Activated CD4-positive, CD25-positive, alpha-beta regulatory T cell treated with anti-CD3 and anti-CD28 coated beads, Interleukin-2, amount 50 U/mL, for 24 hours (primary cell): ENCODE data around the gene PDE2A.

ENCODE experiments used
- ATAC-seq, 2 donors: fragments of 150-1000 bp; cut with Tn5 transposase; one replicate each; pipeline ENCODE4 v1.10.0; 2021; ENCODE audit warnings: mild to moderate bottlenecking in 1 of 2, moderate library complexity in 1 of 2

The PDE2A gene

DNA sequence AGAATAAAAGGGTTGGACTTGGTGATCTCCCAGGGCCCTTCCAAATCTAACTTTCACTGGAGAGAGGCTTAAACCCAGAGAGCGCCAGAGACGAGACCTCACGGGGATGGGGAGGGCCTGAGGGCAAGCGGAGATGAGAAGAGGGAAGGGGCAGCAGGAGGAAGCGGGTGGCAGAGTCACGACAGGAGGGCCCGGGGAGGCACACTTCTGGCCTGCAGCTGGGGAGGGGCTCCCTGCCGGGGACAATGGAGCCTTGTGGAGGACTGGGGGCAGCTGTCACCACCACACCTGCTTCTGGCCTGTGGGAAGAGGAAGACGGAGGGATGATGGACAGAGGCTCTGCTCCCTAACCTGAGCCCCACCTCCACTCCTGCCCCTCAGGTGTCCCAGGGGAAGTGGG is 40.2 kb downstream of the PDE2A start:
- ATAC-seq, result no peak

DNA sequence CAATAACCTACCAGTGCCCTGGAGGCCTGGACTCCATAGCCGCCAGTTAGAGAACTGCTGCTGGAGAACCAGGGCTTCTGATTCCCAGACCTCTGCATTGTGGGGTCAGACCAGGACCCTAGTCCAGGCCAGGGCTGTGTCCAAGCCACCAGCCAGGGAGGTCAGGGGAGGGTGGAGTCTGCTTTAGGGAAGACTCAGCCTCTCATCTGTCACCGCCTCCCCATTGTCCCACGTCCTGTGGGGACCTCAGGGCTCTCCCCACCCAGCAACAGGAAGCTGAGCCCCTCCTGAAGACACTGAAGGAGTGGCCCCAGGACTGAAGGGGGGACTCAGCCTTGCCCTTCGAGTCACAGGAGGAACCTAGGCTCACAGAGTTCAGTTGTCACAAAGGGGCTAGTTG is 41.2 kb downstream of the PDE2A start:
- no peak for ATAC-seq

DNA sequence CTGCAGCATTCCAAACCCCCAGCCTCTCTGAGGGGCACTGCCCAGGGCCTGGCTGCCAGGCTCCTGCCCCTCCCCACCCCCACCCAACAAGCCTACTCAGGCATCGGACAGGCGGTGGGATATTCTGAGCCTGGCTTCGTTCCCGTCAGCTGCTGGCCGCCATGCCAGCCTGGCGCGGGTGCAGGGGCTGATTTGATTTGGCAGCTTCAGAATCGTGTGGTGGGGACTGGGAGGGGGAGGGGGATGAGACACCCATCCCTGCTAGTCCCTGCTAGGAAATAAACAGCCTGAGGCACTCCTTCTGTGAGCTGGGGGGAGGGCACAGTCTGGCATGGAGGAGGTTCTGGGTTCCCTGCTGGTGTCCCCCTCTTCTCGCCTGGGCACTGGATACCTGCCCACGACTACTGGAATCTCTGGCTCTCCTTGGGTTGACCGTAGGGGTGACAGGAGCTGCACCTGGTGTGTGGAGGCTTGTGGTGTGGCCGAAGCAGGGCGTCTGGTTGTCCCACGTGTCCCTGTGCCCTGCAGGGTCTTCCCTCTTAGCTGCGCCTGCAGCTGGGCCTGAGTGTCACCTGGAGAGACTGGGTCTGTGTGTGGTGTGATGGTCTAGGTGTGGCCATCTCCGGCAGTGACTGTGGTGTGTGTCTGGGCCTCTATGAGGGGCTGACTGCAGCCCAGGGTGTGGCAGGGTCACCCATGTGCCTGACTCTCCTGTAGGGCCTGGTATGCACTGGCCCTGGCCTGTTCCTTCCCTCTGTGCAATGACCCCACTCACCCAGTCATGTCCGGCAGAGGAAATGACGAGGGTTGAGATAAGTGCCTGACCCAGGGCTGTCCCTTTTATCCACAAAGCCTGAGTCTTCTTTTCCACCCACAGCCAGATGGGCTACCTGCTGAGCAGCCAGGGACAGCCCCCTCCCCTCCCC is 42.2 kb downstream of the PDE2A start:
- no peak for ATAC-seq

DNA sequence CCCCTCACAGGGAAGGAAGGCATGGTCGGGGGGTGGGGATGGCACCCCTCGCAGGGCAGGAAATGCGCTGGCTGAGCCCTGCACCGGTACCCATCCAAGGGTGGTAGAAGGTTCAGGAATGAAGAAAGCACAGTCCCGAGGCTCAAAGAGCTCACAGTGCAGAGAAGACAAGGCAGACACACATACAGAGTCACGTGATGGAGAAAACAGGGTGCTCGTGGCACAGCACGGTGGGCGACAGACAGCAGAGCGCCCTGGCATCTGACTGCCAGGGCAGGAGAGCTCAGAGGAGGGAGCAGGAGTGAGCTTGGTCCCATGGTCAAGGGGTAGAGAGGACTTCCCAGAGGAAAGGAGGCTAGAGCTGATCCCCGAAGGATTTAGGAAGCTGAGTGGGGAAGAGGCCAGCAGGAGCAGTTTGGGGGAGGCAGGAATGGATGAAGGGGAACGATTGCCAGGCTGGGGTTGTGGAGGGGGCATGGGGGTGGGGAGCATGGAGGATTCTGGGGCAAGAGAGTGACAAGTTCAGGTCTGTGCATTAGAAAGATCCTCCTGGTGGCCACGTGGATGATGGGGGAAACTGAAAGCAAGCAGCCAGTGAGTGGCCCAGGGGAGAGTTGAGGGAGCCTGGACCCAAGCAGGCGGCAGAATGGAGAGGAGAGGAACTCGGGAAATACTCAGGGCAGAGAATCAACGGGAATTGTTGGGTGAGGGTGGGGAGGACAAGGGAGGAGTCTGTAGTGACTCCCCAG is 43.9 kb downstream of the PDE2A start:
- ATAC-seq, result no peak

DNA sequence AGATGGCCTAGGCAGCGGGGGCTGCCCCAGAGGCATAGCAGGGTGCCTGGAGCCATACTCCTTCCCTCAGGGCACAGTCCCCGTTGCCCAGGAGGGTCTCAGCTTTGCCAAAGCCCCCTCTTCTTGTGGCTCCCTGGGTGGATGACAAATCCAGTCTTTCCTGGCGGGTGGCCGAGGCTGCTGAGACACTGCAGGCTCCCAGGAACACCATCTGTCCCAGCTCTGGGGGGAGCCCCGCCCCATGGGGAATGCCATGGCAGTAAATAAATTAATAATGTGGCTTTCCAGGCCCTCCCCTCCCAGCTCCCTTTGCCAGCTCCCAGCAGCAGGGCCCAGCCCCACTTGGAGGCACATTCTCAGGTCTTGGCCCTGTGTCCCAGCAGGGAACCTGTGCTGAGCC is 45.0 kb downstream of the PDE2A start:
- no peak for ATAC-seq

DNA sequence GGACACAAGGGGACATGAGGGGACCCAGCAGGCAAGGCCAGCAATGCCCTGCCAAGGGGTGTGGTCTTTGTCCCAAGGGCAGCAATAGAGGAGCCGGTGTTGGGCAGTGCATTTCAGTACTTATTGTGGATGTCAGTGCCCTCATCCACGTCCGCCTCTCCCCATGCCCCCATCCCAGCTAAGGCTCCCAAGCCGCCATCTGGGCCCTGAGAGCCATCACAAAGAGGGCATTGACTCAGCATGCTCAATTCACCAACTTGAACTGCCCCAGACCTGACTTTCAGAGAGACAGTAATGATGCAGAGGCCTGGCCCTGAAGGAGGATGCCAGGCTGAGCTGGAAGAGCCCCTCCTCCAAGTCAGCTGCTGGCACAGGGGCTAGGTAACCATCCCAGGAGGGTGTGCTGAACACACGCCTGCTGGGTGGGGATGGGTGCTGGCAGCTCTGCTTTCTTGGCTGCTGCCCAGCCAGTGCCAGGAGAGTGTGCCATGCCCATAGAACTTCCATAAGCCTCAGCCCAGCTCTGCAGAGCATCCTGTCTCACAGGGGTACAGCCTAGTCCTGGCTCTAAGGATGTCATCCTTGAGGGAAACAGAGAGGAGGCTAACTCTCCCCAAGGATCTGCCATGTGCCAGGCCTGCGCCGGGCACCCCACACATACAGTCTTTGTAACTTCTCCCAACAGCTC is 46.5 kb downstream of the PDE2A start:
- no peak for ATAC-seq

DNA sequence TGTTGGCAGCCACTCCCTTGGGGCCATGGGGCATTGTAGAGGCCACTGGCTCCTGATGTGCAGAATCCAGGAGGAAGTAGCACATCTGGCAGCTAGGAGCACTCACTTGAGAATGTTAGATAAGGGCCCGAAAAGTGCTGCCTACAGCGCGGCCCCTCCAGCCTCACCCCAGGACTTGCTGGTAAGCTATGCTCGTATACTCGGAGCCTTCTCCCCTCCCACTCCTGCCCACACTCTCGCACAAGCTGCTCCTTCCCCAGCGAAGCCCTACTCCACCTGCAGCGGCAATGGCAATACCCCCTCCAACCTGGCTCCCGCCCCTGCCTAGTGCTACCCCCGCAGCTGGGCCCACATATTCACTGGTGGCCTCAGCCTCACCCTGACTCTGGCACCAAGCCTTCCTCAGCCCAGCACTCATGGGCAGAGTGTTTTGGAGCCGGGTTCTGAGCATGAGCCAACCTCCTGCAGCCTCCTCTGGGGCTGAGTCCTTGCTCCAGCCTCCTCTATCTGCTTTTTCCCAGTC is 47.7 kb downstream of the PDE2A start:
- ATAC-seq, result no peak

DNA sequence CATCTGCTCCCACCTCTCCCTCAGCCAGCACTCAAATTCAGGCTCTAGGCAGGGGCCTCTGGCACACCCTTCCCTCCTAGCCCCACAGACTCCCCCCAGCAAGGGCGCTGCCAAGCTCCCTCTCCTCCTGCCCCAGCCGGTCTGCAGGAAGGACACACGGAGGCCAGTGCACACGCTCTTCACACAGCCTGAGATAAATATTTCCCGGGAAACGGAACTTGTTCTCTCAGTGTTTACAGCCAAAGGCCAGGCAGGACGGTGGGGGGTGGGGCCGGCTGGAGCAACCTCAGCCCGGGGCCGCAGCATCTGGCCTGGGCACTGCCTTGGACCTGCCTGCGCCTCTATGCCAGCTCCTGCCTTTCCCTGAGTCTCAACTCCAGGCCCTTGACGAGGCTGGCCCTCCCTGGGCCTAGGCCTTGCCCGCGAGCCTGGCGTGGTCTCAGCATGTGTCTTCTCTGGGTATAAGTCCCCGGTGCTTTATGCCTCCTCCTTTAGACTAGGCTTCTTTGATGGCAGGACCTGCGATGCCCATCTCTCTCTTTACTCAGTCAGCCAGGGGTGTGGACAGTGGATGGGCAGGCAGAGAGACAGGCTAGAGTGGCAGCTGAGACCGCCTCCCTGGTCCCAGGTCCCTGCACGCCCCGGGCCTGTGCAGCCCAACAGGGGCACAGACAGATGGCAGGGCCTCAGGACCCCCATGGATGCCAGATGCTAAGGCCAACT is 48.4 kb downstream of the PDE2A start:
- no peak for ATAC-seq

DNA sequence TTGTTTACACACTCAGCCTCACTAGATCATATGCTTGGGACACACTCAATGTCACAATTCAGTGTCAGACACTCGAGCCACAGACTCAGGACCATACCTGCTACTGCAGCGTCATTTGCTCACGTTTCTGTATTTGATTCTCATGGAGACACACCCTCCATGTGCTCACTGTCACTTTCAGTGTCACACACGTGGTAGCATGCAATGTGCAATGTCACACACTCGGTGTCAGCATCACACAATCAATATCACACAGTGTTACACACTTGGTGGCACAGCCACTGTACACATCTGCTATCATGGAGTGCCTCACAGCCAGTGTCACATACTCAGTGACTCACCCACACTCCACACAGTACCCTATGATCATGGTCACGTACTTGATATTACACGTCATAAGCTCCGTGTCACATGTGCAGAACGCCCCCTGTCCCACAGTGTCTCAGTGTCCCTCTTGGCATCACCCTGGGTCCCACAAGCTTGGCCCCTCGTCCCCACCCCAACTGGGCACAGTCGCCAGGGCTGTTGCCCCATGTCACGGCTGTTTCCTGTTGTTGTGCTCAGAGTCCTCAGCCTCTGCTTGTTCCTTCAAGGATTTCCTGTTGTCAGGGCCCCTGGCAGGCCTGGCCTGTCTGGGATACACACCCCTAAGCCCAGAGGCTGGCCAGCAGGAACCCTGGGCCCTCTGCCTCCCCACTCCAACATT is 49.6 kb downstream of the PDE2A start:
- peak in 1 of 2 donors; percentile 47 for ATAC-seq

DNA sequence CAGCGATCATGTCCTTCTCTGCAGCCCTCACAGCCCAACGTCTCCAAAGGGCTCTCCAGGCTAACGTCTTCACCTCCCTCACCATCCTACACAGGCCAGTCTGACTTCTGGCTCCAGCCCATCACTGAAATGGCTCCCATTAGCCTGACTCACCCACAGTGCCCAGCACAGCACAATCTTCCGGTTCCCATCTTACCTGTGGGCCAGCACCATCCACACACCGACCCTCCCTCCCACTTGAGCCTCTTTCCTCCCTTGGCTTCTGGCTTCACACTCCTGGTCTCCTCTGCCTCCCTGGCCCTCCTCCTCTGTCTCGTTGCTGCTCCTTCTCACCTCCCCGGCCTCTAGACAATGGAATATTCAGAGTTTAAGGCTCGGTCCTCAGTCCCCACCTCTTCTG is 51.2 kb downstream of the PDE2A start:
- no peak for ATAC-seq

DNA sequence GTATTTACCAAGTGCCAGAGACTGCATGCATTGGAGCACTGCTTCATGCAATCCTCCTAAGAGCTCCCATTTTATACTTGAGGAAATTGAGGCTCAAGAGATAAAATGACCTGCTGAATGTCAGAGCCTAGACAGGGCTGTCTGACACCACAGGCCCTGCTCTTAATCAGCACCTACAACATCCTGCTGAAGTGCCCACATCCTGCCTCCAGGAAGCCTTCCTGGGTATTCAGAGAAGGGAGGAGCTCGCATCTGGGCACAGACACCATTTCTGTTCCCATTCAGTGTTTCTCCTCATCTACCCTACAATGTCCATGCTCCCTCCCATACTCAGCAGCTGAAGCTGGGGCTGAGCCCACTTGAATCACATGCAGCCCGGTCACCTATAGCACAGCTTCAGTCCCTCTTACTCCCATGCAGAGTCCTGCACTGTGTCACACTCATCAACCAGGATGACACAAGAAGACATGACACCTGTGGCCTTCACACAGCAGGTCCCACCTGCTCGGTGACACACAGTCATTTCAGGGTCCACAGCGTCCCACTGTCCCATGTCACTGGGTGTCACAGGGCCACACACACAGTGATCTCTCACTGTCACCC is 53.1 kb downstream of the PDE2A start:
- peak; percentile 39 to 46 for ATAC-seq

DNA sequence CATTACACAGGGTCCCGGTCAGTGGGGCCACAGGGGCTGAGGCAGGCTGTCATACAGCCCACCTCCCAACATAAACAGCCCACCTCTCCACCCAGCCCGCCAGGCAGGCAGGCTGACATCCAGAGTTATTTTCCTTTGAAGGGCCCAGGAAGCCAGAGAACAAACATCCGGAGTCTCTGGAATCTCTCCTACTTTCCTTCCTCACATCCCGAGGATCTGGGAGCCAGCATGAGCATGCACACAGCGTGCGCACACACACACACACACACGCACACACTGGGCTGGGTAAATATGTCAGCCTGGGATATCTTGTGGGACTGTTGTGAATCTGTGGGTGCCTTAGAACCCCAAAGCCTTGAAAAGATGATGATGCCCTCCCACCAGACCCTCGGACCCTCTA is 55.4 kb downstream of the PDE2A start:
- no peak for ATAC-seq

DNA sequence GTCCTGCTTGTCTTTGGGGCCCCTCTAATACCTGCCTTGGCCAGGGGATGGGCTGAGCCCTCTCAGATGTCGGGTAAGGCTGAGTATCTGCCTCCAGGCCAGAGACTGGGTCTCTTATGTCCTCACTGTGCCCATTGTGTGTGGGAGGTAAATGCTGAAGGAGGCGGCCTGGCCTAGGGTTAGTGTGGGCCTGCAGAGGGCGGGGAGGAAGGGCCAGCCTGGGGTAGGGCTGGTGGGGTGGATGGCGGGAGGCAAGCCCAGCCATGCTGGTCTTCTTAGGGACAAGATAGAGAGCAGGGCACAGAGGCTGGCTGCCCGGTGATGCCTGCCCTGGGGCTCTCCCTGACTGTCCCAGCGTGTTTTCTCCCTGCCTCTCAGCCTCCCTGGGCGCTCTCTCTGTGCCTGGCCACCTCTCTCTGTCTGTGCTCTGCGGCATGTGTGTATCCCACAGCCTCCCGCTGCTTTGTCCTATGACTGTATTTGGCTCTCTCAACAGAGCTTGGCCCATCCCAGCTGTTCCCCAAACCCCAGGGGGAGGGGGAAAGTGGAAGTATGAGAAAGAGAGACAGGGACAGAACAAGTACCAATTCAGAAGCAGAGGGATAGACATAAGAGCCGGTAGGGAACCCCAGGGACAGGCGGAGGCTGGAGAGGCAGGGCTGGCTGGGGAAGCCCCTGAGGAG is 57.0 kb downstream of the PDE2A start:
- ATAC-seq, result no peak

DNA sequence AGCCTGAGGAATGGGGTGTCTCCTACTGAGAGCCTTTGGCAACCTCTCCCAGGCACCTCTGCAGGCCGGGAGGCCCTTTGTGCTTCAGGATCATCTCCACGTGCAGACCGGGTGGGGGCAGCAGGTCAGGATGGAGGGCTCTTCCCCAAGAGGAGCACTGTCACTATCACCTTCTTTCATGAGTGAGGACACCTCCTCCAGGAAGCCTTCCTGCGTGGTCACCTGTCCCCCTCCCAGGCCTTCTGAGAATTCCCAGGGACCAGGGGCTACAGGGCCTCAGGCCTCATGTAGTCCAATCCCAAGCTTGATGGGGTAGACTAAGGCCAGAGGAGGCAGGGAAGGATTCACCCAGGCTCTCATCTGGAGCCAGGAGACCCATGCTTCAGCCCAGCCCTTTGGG is 57.6 kb downstream of the PDE2A start:
- ATAC-seq, result no peak

DNA sequence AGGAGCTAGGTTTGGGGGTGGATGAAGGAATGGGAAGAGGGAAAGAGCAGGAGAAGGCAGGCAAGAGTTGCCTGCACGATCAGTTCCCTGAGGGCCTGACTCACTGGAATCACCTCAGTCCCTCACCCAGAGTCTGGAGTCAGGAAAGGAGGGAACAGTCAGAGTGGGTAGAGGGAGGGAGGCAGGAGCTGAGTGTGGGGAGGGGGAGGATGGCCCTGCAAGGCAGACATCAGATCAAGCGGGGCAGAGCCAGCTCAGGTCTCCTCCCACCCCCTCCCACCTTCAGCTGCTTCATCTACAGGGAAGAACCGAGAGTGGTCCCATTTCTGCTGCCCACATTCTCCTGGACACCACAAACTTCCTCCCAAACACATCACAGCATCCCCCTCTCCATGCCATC is 58.9 kb downstream of the PDE2A start:
- no peak for ATAC-seq

DNA sequence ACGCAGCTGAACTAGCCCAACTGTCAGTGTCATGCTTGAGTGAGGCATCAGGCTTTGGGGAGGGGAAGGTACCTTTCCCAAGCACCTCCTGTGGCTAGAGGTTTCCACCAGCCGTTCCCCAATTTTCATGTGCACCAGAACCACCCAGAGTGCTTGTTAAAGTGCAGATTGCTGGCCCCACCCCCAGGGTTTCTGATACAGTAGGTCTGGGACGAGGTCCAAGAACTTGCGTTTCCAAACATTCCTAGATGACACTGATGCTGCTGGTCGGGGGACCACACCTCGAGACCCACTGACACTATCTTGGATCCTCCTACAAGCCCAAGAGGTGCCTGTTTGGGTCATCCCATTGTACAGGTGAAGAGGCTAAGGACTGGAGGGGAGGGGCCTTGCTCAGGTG is 59.8 kb downstream of the PDE2A start:
- no peak for ATAC-seq

DNA sequence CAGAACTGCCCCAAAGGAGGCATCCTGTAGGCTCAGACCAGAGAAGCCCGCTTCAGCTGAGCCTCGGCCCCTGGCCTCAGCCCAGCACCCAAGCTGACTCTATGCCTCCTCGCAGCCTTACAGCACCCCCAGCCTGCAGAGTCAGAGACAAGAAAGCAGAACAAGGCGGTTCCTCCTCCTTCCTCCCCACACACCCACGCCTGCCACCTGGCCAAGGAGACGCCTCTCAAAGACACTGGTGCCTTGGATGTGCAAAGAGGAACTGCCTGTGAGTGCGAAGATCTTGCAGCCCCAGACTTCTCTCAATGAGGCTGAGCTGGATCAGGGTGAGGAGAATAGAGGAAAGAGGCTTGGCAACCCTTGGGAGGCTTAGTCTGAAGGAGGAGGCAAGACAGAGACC is 60.2 kb downstream of the PDE2A start:
- ATAC-seq, result no peak

DNA sequence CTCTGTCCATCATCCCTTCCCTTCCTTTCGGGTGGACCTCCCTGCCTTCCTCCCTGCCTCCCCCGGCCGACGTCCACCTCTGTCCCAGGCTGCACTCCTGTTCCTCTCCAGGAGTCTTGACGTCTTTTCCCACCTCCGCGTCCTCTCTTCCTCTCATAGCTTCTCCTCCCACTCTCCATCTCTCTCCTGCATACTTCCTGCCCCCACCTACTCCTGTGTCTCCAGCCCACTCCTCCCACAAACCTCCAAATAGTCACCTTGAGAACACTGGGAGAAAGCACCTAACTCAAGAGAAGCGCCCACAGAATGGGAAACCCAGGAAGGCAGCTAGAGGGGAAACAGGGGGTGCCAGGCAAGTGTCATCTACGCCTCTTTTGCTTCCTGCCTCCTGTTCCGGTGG is 60.8 kb downstream of the PDE2A start:
- no peak for ATAC-seq

DNA sequence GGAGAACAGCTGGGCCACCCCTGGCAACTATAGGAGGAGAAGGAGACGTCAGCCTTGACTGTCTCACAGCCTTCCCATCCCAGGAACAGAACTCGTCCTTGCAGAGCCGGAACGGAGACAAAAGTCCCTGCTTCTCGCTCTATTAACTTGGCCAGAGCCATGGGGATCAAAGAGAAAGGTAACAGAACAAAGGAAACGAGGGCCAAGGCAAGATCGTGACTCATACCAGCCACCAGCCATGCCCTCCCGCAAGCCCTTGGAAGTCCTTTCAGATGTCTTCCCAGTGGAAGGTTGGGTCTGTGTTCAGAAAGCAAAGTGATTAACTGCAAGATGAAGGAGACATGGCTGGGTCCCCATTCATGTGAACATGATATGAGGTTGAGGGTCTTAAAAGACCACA is 64.7 kb downstream of the PDE2A start:
- ATAC-seq, result no peak

DNA sequence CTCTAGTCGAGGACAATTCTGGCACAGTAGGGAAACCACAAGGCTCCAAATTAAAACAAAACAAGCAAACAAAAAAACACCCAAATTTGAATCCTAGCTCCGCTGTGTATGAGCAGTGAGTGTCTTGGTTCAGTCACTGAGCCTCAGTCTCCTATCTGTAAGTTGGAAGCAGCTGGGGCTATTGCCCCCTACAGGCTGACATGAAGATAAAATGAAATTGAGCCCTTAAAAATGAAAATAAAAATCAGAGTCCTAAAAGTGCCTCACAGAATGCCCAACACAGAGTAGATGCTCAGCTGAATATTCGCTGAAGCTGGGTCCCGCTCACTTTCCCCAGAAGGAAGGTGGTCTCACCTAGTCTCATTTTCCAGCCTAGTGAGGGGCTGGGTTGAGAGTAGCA is 65.2 kb downstream of the PDE2A start:
- peak in 1 of 2 donors; percentile 36 for ATAC-seq

DNA sequence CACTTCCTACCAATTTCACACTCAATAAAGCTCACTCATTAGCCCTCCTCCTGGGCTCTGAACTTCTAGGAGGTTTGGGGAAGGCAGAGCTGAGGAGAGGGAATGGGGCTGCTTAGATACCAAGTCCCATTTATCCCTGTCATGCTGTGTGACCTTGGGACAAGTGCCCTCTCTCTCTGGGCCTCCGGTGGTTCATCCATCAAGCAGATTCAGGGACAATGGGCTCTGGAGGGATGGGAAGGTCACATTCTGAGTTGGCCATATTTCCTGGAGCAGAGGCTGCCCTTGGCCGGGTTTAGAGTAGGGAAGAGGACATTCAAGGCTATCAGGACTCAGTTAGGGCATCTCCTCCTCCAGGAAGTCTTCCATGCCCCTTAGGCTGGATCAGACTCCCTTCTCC is 66.7 kb downstream of the PDE2A start:
- ATAC-seq, result no peak
